ENCODE results near the gene MEIS3. TPM values are rescaled to one million over a fixed set of nuclear protein-coding genes. Genes with fewer than 3 reads are reported as not detected.

MEIS3 gene
- total and polyA plus RNA-seq, 7 donors = 0.92 to 19.4 (median 11.8) TPM

GRCh38 chr19:47461876-47462275 is 42.5 kb upstream of the MEIS3 start:
- H3K4me3 ChIP-seq = no peak overlapping the region
- no peak overlapping the region for H3K27ac ChIP-seq
- H3K4me1 ChIP-seq = peaks cover 0 to 10% (median 0%) of the 10 kb centered on the region in 4 donors
- no peak for TF ChIP-seq POLR2A (IDR thresholded peaks at IDR 0.05)
- no peak for TF ChIP-seq CTCF (IDR thresholded peaks at IDR 0.05)
- no peak for TF ChIP-seq POLR2AphosphoS5 (IDR thresholded peaks at IDR 0.05)
- TF ChIP-seq EP300 (IDR thresholded peaks at IDR 0.05) = no peak
- DNase-seq = no peak
- H3K9me3 ChIP-seq = no peaks in the 10 kb centered on the region
- H3K27me3 ChIP-seq = peaks cover 0 to 5% (median 0%) of the 10 kb centered on the region in 3 donors
- whole genome bisulfite sequencing, 2 donors = 80 to 86% methylated on average over 5 of the region's 5 CpGs
- intact Hi-C loops (cut with DNase I) = no loop called here
- peaks cover 0 to 22% (median 0%) of the 10 kb centered on the region in 4 donors for H3K36me3 ChIP-seq

- no peaks in the 10 kb centered on the region for H3K4me1 ChIP-seq
- H3K27me3 ChIP-seq = peaks cover 0 to 13% (median 0%) of the 10 kb centered on the region in 3 donors
- TF ChIP-seq CTCF (IDR thresholded peaks at IDR 0.05) (no peak), POLR2AphosphoS5 (IDR thresholded peaks at IDR 0.05) (no peak), POLR2A (IDR thresholded peaks at IDR 0.05) (no peak), EP300 (IDR thresholded peaks at IDR 0.05) (no peak)
- H3K9me3 ChIP-seq = peaks cover 0 to 7% (median 1%) of the 10 kb centered on the region in 4 donors
- no peak overlapping the region for H3K27ac ChIP-seq
- WGBS, 2 donors = 89 to 90% methylated on average over 14 of the region's 14 CpGs
- DNase-seq = no peak
- H3K4me3 ChIP-seq = no peak overlapping the region
- H3K36me3 ChIP-seq = peaks cover 0 to 27% (median 0%) of the 10 kb centered on the region in 4 donors
- intact Hi-C loops (cut with DNase I) = no loop called here
Measured at GRCh38 chr19:47459477-47459876, 40.1 kb upstream of the MEIS3 start.

GRCh38 chr19:47458672-47459071 is 39.3 kb upstream of the MEIS3 start:
- Histone ChIP-seq H3K27ac (no peak overlapping the region), H3K4me1 (no peaks in the 10 kb centered on the region), H3K9me3 (peaks cover 0 to 7% (median 1%) of the 10 kb centered on the region in 4 donors), H3K36me3 (peaks cover 0 to 34% (median 0%) of the 10 kb centered on the region in 4 donors), H3K27me3 (peaks cover 0 to 13% (median 0%) of the 10 kb centered on the region in 3 donors), H3K4me3 (no peak overlapping the region)
- TF ChIP-seq EP300 (IDR thresholded peaks at IDR 0.05) (no peak), POLR2A (IDR thresholded peaks at IDR 0.05) (no peak), CTCF (IDR thresholded peaks at IDR 0.05) (no peak), POLR2AphosphoS5 (IDR thresholded peaks at IDR 0.05) (no peak)
- intact Hi-C loops (cut with DNase I) = no loop called here
- 22 to 36% methylated on average over 5 of the region's 5 CpGs for WGBS, 2 donors
- DNase-seq = no peak

GRCh38 chr19:47456721-47457474 is 37.6 kb upstream of the MEIS3 start:
- H3K36me3 ChIP-seq = peaks cover 0 to 46% (median 0%) of the 10 kb centered on the region in 4 donors
- H3K9me3 ChIP-seq = peaks cover 0 to 7% (median 1%) of the 10 kb centered on the region in 4 donors
- H3K27ac ChIP-seq = no peak overlapping the region
- no peak for DNase-seq
- TF ChIP-seq EP300 (IDR thresholded peaks at IDR 0.05) (no peak), POLR2AphosphoS5 (IDR thresholded peaks at IDR 0.05) (no peak), POLR2A (IDR thresholded peaks at IDR 0.05) (no peak), CTCF (IDR thresholded peaks at IDR 0.05) (no peak)
- WGBS, 2 donors = 28 to 32% methylated on average over 77 of the region's 77 CpGs
- H3K4me3 ChIP-seq = no peak overlapping the region
- H3K27me3 ChIP-seq = peaks cover 0 to 13% (median 0%) of the 10 kb centered on the region in 3 donors
- H3K4me1 ChIP-seq = no peaks in the 10 kb centered on the region
- intact Hi-C loops (cut with DNase I) = no loop called here
